Measurements from ENCODE around the gene PDHB. TPM values are rescaled to one million over a fixed set of nuclear protein-coding genes. Genes with fewer than 3 reads are reported as not detected.
A peak's percentile ranks its signal among the peaks of the same experiment; 100 is the strongest.

The PDHB gene
- total and polyA plus RNA-seq, 2 of the 13 experiments (the other 11 are each of a cell fraction or from before 2014, with no cell fraction given) = 108 to 153 TPM

- TF ChIP-seq ARNT2 (CRISPR knock-in tag; IDR thresholded peaks at IDR 0.05; ENCODE audit: low read depth) (no peak), ZNF883 (CRISPR knock-in tag; IDR thresholded peaks at IDR 0.05; ENCODE audit: not compliant biosample characterization) (no peak), ZNF326 (CRISPR knock-in tag; IDR thresholded peaks at IDR 0.05; ENCODE audit: borderline replicate concordance) (no peak), FOXO1 (CRISPR knock-in tag; IDR thresholded peaks at IDR 0.05) (no peak), ZNF101 (CRISPR knock-in tag; IDR thresholded peaks at IDR 0.05; ENCODE audit: borderline replicate concordance, low read depth) (no peak), THYN1 (CRISPR knock-in tag; IDR thresholded peaks at IDR 0.05; ENCODE audit: borderline replicate concordance, low read depth) (no peak), NFIB (CRISPR knock-in tag; IDR thresholded peaks at IDR 0.05; ENCODE audit: borderline replicate concordance) (no peak), CBX1 (IDR thresholded peaks at IDR 0.05; ENCODE audit: low read depth) (no peak), NFYC (CRISPR knock-in tag; IDR thresholded peaks at IDR 0.05) (no peak), SOX13 (IDR thresholded peaks at IDR 0.05) (0 out of 2 replicates have a peak, but pooled peaks have one; percentile 22), SOX13 (CRISPR knock-in tag; conservative IDR thresholded peaks at IDR 0.05 in 1 of 2, IDR thresholded peaks at IDR 0.05 in 1 of 2) (no peak), SAP130 (CRISPR knock-in tag; IDR thresholded peaks at IDR 0.05; ENCODE audit: low read depth) (no peak), TBX2 (CRISPR knock-in tag; IDR thresholded peaks at IDR 0.05; ENCODE audit: borderline replicate concordance) (0 out of 2 replicates have a peak, but pooled peaks have one; percentile 17), YY1 (IDR thresholded peaks at IDR 0.05; ENCODE audit: insufficient read depth, insufficient replicate concordance, low read depth, low read length) (peak; percentile 92), ZNF501 (CRISPR knock-in tag; IDR thresholded peaks at IDR 0.05) (0 out of 2 replicates have a peak, but pooled peaks have one; percentile 4), ZNF572 (CRISPR knock-in tag; IDR thresholded peaks at IDR 0.05) (no peak), REPIN1 (CRISPR knock-in tag; IDR thresholded peaks at IDR 0.05; ENCODE audit: borderline replicate concordance, low read depth) (no peak), ZNF367 (CRISPR knock-in tag; IDR thresholded peaks at IDR 0.05; ENCODE audit: borderline replicate concordance) (no peak), ZNF460 (CRISPR knock-in tag; IDR thresholded peaks at IDR 0.05; ENCODE audit: borderline replicate concordance) (no peak), FOSL2 (CRISPR knock-in tag; IDR thresholded peaks at IDR 0.05) (no peak), ZNF558 (CRISPR knock-in tag; IDR thresholded peaks at IDR 0.05; ENCODE audit: borderline replicate concordance) (no peak), ZNF629 (CRISPR knock-in tag; conservative IDR thresholded peaks at IDR 0.05) (no peak), MLLT10 (CRISPR knock-in tag; IDR thresholded peaks at IDR 0.05) (no peak), MED1 (CRISPR knock-in tag; IDR thresholded peaks at IDR 0.05) (no peak; the same call in 1 of the 2 replicates)
- TF ChIP-seq, protein P1, sequence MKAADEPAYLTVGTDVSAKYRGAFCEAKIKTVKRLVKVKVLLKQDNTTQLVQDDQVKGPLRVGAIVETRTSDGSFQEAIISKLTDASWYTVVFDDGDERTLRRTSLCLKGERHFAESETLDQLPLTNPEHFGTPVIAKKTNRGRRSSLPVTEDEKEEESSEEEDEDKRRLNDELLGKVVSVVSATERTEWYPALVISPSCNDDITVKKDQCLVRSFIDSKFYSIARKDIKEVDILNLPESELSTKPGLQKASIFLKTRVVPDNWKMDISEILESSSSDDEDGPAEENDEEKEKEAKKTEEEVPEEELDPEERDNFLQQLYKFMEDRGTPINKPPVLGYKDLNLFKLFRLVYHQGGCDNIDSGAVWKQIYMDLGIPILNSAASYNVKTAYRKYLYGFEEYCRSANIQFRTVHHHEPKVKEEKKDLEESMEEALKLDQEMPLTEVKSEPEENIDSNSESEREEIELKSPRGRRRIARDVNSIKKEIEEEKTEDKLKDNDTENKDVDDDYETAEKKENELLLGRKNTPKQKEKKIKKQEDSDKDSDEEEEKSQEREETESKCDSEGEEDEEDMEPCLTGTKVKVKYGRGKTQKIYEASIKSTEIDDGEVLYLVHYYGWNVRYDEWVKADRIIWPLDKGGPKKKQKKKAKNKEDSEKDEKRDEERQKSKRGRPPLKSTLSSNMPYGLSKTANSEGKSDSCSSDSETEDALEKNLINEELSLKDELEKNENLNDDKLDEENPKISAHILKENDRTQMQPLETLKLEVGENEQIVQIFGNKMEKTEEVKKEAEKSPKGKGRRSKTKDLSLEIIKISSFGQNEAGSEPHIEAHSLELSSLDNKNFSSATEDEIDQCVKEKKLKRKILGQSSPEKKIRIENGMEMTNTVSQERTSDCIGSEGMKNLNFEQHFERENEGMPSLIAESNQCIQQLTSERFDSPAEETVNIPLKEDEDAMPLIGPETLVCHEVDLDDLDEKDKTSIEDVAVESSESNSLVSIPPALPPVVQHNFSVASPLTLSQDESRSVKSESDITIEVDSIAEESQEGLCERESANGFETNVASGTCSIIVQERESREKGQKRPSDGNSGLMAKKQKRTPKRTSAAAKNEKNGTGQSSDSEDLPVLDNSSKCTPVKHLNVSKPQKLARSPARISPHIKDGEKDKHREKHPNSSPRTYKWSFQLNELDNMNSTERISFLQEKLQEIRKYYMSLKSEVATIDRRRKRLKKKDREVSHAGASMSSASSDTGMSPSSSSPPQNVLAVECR (CRISPR knock-in tag; IDR thresholded peaks at IDR 0.05; ENCODE audit: borderline replicate concordance) = peak; percentile 22; the same call in 1 of the 2 replicates
- TF ChIP-seq, protein P2, sequence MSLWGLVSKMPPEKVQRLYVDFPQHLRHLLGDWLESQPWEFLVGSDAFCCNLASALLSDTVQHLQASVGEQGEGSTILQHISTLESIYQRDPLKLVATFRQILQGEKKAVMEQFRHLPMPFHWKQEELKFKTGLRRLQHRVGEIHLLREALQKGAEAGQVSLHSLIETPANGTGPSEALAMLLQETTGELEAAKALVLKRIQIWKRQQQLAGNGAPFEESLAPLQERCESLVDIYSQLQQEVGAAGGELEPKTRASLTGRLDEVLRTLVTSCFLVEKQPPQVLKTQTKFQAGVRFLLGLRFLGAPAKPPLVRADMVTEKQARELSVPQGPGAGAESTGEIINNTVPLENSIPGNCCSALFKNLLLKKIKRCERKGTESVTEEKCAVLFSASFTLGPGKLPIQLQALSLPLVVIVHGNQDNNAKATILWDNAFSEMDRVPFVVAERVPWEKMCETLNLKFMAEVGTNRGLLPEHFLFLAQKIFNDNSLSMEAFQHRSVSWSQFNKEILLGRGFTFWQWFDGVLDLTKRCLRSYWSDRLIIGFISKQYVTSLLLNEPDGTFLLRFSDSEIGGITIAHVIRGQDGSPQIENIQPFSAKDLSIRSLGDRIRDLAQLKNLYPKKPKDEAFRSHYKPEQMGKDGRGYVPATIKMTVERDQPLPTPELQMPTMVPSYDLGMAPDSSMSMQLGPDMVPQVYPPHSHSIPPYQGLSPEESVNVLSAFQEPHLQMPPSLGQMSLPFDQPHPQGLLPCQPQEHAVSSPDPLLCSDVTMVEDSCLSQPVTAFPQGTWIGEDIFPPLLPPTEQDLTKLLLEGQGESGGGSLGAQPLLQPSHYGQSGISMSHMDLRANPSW (CRISPR knock-in tag; IDR thresholded peaks at IDR 0.05; ENCODE audit: borderline replicate concordance) = no peak
Measured at GRCh38 chr3:58462829-58463180, 29.2 kb upstream of the PDHB start (continued).

Data from HepG2 (cell line).